CD8-positive, alpha-beta memory T cell (primary cell): ENCODE data around the gene HNRNPA3. TPM values are rescaled to one million over a fixed set of nuclear protein-coding genes. Genes with fewer than 3 reads are reported as not detected.

Experiments
- CTCF ChIA-PET: fragments of 350-600 bp; sonication (Branson Sonifier 250); formaldehyde crosslinking; loops from one replicate; lab custom pipeline; 2021; ENCODE audit warnings: antibody characterized with exemption; lab: Charles Lee
- POLR2A ChIA-PET: fragments of 350-600 bp; sonication (Branson Sonifier 250); formaldehyde crosslinking; loops from one replicate; lab custom pipeline; 2021; ENCODE audit warnings: antibody characterized with exemption; lab: Charles Lee
- DNase-seq, 5 donors: peaks; one replicate each; pipeline versions ENCODE4 v3.0.0 to v3.0.0-alpha.2; 2020 to 2022; ENCODE audit warnings: mixed read lengths in 1 of 5
- H3K27ac ChIP-seq: one replicate; pipeline ENCODE4 v1.7.0; 2013; ENCODE audit warnings: low read depth, mild to moderate bottlenecking, low read length, moderate library complexity
- H3K27me3 ChIP-seq: 2 replicates; pipeline ENCODE4 v1.7.0; 2013; ENCODE audit warnings: low read length, mild to moderate bottlenecking; ENCODE audit not compliant: insufficient read depth, poor library complexity, severe bottlenecking
- H3K36me3 ChIP-seq: 2 replicates; pipeline ENCODE4 v1.7.0; 2013; ENCODE audit warnings: mild to moderate bottlenecking, low read length, moderate library complexity; ENCODE audit not compliant: insufficient read depth
- H3K4me1 ChIP-seq: 2 replicates; pipeline ENCODE4 v1.7.0; 2013; ENCODE audit warnings: mild to moderate bottlenecking, low read length, moderate library complexity; ENCODE audit not compliant: insufficient read depth
- H3K4me3 ChIP-seq: 2 replicates; pipeline ENCODE4 v1.7.0; 2013; ENCODE audit warnings: mild to moderate bottlenecking, low read length
- H3K9me3 ChIP-seq: 2 replicates; pipeline ENCODE4 v1.7.0; 2013; ENCODE audit warnings: mild to moderate bottlenecking, low read length
- H3K27ac Mint-ChIP-seq, 8 donors: one replicate each; pipeline ENCODE4 v1.8.0; 2020 to 2021; ENCODE audit warnings: mixed read lengths in 8 of 8, mild to moderate bottlenecking in 6 of 8, inconsistent platforms in 3 of 8, moderate library complexity in 3 of 8
- H3K27me3 Mint-ChIP-seq, 2 donors: one replicate each; pipeline ENCODE4 v1.8.0; 2020 to 2021; ENCODE audit warnings: mixed read lengths in 2 of 2, mild to moderate bottlenecking in 1 of 2, moderate library complexity in 1 of 2
- H3K36me3 Mint-ChIP-seq, 3 donors: one replicate each; pipeline ENCODE4 v1.8.0; 2020 to 2021; ENCODE audit warnings: mixed read lengths in 3 of 3, inconsistent platforms in 1 of 3, mild to moderate bottlenecking in 1 of 3
- H3K4me1 Mint-ChIP-seq, 3 donors: one replicate each; pipeline ENCODE4 v1.8.0; 2020 to 2021; ENCODE audit warnings: mixed read lengths in 3 of 3, inconsistent platforms in 1 of 3, mild to moderate bottlenecking in 1 of 3
- H3K4me3 Mint-ChIP-seq, 7 donors: one replicate each; pipeline ENCODE4 v1.8.0; 2020 to 2021; ENCODE audit warnings: mixed read lengths in 7 of 7, mild to moderate bottlenecking in 6 of 7, moderate library complexity in 4 of 7, inconsistent platforms in 2 of 7
- H3K9me3 Mint-ChIP-seq, 5 donors: one replicate each; pipeline ENCODE4 v1.8.0; 2020 to 2022; ENCODE audit warnings: mixed read lengths in 5 of 5, mild to moderate bottlenecking in 3 of 5, moderate library complexity in 2 of 5, inconsistent platforms in 1 of 5
- polyA plus RNA-seq: library from polyadenylated mRNA; unstranded; fragments of 300-500 nt; fragmentation: Illumina TruSeq; gene quantifications from one replicate; pipeline ENCODE4 v1.2.3, GENCODE V29; 2021
- total RNA-seq, 2 experiments: library from RNA; stranded (reverse); gene quantifications; one replicate each; pipeline ENCODE4 v1.2.3, GENCODE V29; 2021

HNRNPA3 gene
- total and polyA plus RNA-seq, 3 experiments from 2014 or later: 58.3 to 216 (median 203) TPM

GRCh38 chr2:177270531-177270930 lies 57.9 kb downstream of the HNRNPA3 start:
- Histone ChIP-seq H3K27ac (no peak overlapping the region), H3K27me3 (no peaks in the 10 kb centered on the region), H3K4me1 (peaks cover 14% of the 10 kb centered on the region), H3K36me3 (no peaks in the 10 kb centered on the region), H3K9me3 (no peaks in the 10 kb centered on the region), H3K4me3 (no peak overlapping the region)
- H3K9me3 Mint-ChIP-seq: no peaks in the 10 kb centered on the region
- no peaks in the 10 kb centered on the region for H3K27me3 Mint-ChIP-seq
- peaks cover 12 to 18% (median 18%) of the 10 kb centered on the region in 3 donors for H3K4me1 Mint-ChIP-seq
- ChIA-PET POLR2A (no interaction called here), CTCF (no interaction called here)
- no peak overlapping the region for H3K27ac Mint-ChIP-seq
- H3K4me3 Mint-ChIP-seq: no peak overlapping the region
- DNase-seq: no peak
- H3K36me3 Mint-ChIP-seq: no peaks in the 10 kb centered on the region

GRCh38 chr2:177271981-177272666 lies 59.5 kb downstream of the HNRNPA3 start:
- Histone ChIP-seq H3K4me3 (no peak overlapping the region), H3K27me3 (no peaks in the 10 kb centered on the region), H3K27ac (no peak overlapping the region), H3K9me3 (no peaks in the 10 kb centered on the region), H3K36me3 (no peaks in the 10 kb centered on the region), H3K4me1 (no peaks in the 10 kb centered on the region)
- Mint-ChIP-seq H3K4me1 (peaks cover 0 to 4% (median 3%) of the 10 kb centered on the region in 3 donors), H3K27me3 (no peaks in the 10 kb centered on the region), H3K27ac (peak overlapping the region in 1 of 8 donors; percentile 32), H3K9me3 (no peaks in the 10 kb centered on the region), H3K4me3 (no peak overlapping the region), H3K36me3 (no peaks in the 10 kb centered on the region)
- CTCF ChIA-PET: interaction anchor here (2.8 kb wide), 1 partner anchor 9 kb away, joined by 9 read pairs; no protein-coding TSS in a partner anchor
- no peak for DNase-seq
- POLR2A ChIA-PET: interaction anchor here (0.5 kb wide), 1 partner anchor 1229 kb away, joined by 3 read pairs; no protein-coding TSS in a partner anchor

GRCh38 chr2:177272765-177273164 lies 60.2 kb downstream of the HNRNPA3 start:
- Histone ChIP-seq H3K27ac (no peak overlapping the region), H3K4me1 (no peaks in the 10 kb centered on the region), H3K27me3 (no peaks in the 10 kb centered on the region), H3K36me3 (no peaks in the 10 kb centered on the region), H3K9me3 (no peaks in the 10 kb centered on the region), H3K4me3 (no peak overlapping the region)
- CTCF ChIA-PET: interaction anchor here (2.8 kb wide), 1 partner anchor 9 kb away, joined by 9 read pairs; no protein-coding TSS in a partner anchor
- Mint-ChIP-seq H3K27me3 (no peaks in the 10 kb centered on the region), H3K4me3 (no peak overlapping the region), H3K27ac (no peak overlapping the region), H3K9me3 (no peaks in the 10 kb centered on the region), H3K4me1 (peaks cover 0 to 3% (median 0%) of the 10 kb centered on the region in 3 donors), H3K36me3 (no peaks in the 10 kb centered on the region)
- POLR2A ChIA-PET: no interaction called here
- no peak for DNase-seq

GRCh38 chr2:177273408-177273807 lies 60.8 kb downstream of the HNRNPA3 start:
- Mint-ChIP-seq H3K4me1 (peaks cover 0 to 3% (median 0%) of the 10 kb centered on the region in 3 donors), H3K27ac (no peak overlapping the region), H3K36me3 (no peaks in the 10 kb centered on the region), H3K27me3 (no peaks in the 10 kb centered on the region), H3K9me3 (no peaks in the 10 kb centered on the region), H3K4me3 (no peak overlapping the region)
- DNase-seq: no peak
- ChIA-PET POLR2A (interaction anchor here (1.1 kb wide), 1 partner anchor 9 kb away, joined by 4 read pairs; the partner anchor contains the start of gene NFE2L2), CTCF (interaction anchor here (1.6 to 2.8 kb wide), 2 partner anchors 8 to 10 kb away, joined by 3 to 9 read pairs; no protein-coding TSS in a partner anchor)
- Histone ChIP-seq H3K4me1 (no peaks in the 10 kb centered on the region), H3K4me3 (no peak overlapping the region), H3K27ac (no peak overlapping the region), H3K9me3 (no peaks in the 10 kb centered on the region), H3K27me3 (no peaks in the 10 kb centered on the region), H3K36me3 (no peaks in the 10 kb centered on the region)

Other genes starting within 250 kb of the HNRNPA3 start
- 10 to 100 TPM; 58.0 to 63.0 TPM for gene NFE2L2, start 51.9 kb downstream of the HNRNPA3 start, total RNA-seq
- gene NFE2L2, start 51.9 kb downstream of the HNRNPA3 start, polyA plus RNA-seq: 47.7 TPM
- 10 to 100 TPM; 64.3 to 65.1 TPM for gene AGPS, start 180.0 kb downstream of the HNRNPA3 start, total RNA-seq
- 15.5 TPM for gene AGPS, start 180.0 kb downstream of the HNRNPA3 start, polyA plus RNA-seq